HG02981 (cell line): Measurements from ENCODE around the gene SETDB2.

ENCODE experiments used
- ATAC-seq: cut with Tn5 transposase; IDR thresholded peaks from one replicate; pipeline ENCODE4 v1.9.1; 2021; ENCODE audit warnings: mild to moderate bottlenecking, moderate library complexity; ENCODE audit not compliant: unreplicated experiment

SETDB2 gene

DNA sequence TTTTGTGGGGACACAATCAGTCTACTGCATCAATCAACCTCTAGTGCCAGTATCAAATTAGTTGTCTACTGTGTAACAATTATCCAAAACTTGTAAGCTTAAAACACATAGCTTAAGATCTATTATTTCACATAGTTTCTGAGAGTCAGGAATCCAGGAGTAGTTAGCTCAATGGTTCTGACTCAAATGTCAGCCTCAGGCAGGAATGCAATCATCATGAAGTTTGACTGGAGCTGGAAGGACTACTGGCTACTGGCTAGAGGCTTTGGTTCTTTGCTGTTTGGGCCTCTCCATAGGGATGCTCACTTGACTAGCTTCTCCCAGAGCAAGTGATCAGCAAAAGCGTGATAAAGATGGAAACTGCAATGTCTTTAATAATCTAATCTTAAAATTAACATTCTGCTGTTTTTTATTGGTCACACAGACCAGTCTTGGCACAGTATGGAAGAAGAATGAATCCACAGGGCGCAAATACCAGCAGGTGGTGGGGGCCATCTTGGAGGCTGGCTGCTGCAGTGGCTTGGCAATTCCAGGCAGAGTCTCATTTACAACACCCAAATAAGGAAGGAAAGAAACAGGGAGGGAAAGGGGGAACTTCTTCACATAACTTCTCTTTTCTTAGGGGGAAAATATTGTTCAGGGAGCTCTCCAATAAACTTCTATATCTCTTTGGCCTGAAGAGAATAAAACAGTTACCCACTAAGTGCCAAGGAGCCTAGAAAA, 15.9 kb upstream of the SETDB2 start:
- no peak for ATAC-seq

DNA sequence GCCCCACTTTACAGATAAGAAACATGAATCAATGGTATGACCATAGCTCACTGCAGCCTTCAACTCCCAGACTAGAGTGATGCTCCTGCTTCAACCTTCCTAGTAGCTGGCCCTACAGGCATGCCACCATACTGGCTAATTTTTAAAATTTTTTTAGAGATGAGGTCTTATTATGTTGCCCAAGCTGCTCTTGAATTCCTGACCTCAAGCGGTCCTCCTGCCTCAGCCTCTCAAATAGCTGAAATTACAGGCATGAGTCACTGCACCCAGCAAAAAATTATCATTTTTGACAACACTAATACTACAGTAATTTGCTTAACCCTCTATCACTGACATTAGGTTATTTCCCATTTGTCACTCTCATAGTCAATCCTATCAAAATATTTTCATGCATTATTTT, 15.0 kb upstream of the SETDB2 start:
- no peak for ATAC-seq

DNA sequence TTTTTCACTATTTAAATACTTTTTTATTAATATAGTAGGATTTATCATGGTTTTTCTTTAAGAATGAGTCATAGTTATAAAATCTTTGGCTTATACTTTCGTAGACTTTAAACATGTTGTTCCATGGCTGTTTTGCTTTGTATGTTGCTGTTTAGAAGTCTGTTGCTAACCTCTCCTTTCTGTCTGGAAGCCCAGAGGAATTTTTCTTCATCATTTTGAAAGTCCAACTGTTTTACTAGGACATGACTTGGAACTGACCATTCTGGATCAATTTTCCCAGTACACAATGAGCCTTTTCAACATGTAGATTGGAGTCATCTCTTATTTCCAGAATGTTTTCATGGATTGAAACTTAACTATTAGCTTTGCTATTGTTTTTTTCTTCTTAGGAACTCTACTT, 8.1 kb upstream of the SETDB2 start:
- ATAC-seq: no peak

DNA sequence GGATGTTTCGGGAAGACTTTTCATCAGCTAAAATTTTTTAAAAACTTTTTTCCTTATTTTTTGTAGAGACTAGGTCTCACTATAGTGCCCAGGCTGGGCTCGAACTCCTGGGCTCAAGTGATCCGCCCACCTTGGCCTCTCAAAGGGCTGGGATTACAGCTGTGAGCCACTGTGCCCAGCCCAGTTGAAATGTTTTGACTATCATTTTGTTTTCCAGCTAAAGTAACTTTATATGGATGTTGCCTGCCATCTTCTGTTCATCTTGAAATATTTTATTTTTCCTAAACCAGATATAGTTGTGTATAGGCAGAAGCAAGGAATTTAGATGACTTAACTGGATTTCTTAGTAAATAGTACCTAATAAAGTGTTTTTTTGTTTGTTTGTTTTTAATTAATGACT, 7.2 kb upstream of the SETDB2 start:
- no peak for ATAC-seq

DNA sequence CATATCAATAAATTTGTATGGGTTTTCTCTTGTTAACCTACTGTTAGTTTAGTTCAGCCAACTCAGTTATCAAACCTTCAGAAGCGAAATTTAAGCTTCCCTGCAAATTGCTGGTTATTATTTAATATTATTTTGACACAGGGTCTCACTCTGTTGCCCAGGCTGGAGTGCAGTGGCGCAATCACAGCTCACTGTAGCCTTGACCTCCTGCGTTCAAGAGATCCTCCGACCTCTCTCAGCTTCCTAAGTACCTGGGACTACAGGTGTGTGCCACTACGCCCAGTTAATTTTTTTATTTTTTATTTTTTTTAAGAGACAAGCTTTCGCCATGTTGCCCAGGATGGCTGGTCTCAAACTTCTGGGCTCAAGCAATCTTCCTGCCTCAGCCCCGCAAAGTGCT, 6.4 kb upstream of the SETDB2 start:
- no peak for ATAC-seq

DNA sequence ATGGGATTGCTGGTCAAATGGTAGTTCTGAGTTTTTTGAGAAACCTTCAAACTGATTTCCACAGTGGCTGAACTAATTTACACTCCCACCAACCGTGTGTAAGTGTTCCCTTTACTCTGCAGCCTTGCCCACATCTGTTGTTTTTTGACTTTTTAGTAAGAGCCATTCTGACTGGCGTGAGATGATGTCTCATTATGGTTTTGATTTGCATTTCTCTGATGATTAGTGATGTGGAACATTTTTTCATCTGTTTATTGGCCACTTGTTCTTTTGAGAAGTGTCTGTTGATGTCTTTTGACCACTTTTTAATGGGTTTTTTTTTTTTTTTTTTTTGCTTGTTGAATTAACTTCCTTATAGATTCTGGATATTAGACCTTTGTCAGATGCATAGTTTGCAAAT, 4.5 kb upstream of the SETDB2 start:
- no peak for ATAC-seq

DNA sequence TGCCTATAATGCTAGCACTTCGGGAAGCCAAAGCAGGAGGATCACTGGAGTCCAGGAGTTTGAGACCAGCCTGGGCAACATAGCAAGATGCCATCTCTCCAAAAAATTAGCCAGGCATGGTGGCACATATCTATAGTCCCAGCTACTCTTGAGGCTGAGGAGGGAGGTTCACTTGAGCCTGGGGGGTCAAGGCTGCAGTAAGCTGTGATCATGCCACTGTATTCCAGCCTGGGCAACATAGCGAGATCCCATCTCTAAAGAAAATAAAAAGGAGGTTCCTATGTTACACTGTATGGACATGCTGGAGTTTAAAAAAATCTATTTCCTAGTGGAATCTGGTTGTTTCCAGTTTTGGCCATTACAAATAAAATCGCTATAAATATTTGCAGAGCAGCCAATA, 2.8 kb upstream of the SETDB2 start:
- ATAC-seq: no peak

DNA sequence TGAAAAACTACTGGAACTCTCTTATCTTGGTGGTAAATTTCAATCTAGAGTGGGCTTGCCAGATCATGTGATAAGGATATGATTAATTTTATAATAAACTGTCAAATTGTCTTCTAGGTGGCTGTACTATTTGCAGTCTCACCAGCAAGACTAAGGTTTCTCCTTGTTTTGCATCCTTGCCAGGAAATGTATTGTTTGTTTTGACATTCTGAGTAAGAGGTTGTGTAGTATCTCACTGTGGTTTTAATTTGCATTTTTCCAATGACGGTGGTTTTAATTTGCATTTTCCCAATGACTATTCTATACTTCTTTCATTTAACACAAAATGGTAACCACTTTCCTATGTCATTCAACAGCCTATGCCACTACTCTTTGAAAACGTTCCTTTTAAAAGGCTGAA, 2.2 kb upstream of the SETDB2 start:
- ATAC-seq: no peak

DNA sequence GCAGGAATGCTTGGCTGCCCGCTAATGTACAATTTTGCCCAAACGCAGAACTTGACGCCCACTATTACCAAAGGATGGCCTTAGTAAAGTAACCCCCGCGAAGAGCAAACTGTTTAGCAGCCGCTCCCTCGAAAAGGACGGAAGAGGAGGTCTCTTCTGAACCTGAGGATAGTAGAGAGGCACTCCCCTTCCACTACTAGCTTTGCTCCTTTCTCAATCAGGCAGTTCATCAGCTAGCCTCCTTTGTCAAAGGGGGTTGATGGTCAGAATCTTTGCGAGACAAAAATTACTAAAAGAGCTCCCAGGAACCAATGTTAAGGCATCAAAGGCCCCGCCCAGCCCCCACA, 744 bp upstream of the SETDB2 start:
- ATAC-seq: no peak

DNA sequence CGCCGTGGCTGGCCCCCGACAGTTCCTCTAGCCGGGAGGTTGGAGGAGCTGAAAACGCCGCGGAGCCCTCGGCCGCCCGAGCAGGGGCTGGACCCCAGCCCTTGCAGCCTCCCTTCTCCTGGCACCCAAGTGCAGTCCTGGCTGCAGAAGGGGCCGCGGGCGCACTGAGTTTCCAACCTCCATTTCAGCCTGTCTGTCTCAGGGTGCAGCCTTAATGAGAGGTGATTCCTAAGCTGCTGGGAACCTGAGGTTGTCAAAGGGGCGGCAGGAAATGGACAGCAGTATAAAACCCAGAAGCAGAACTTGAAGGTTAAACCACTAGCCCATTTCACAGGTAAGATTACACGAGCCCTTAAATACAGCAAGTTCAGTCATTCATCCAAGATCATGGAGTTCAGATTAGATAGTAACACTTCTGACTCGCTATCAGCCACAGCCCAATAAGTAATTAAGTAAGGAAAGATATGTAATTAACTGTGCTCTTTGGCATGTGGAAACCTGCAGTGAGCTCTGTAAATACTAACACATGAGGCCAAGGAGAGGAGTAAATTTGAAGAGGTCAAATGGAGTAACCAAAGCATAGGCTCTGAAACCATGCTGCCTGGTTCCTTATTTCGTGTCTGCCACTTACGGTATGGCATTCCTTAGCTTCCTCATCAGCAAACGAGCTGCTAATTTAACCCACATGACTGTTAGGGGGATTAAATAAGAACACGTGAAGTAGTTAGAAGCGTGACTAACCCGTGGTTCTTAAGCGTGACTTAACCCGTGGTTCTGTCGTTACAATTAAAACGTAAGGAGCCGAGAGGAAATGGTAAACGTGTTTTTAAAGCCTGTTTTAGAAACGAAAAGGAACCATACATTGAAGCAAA, 686 bp downstream of the SETDB2 start:
- ATAC-seq: peak; percentile 3

DNA sequence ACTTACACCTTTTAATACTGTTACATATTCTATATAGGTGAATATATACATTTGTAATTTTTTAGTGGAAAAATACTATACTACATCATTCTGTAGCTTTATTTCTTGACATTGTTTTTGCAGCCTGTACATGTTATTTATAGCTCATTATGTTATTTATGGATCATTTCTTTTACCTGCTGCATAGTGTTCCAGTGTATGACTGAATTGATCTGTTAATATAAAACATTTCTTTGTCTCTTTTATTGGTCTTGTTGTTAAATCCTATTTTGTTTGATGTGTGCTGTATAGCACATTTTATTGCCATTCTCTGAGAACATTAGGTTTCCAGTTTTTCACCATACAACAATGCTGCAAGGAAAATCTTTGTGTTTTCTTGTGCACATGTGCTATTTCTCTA, 2.4 kb downstream of the SETDB2 start:
- no peak for ATAC-seq

DNA sequence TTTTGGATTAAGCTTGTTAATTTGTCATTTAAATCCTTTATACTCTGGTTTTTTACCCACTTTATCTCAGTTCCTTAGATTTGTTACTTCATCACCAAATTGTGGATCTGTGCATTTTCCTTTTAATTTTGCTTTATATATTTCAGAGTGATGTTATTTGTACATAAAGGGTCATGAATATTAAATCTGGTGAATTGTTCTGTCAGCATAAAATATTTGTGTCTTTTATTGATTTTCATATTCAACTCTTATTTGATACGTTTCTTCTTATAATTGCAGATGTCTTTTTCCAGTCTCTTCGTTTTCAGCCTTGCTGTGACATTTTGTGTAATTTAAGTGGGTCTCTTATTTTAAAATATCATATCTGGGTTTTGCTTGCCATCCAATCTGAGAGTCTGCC, 4.7 kb downstream of the SETDB2 start:
- no peak for ATAC-seq

DNA sequence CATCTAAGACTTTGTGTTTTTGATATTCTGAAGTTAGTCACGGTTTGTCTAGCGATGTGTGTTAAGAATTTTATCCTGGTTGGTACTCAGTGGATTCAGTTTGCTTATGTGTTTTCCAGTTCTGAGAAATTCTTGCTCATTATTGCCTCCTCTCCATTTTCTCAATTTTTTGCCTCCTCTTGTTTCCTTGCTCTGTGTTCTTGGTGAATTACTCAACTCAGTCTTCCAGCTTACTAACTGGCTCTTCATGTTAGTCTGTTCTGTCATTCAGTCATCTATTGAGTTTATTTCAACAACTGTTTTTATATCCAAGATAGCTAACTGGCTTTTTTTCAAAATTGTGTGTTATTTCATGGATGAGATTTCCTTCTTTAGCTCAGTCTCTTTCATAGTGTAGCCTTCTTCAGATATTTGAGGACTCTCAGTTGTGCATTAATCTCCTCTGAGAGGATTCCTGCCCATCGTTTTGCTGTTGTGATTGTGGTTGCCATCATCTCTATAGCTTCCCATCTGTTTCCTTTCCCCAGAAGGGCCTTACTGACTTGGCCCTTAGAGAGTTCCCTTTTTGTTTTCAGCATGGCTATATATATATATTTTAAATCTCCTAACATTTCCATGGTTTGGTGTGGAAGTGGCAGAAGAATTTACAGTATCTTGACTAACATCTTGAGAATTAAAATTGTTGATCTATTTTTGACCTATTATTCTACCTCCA, 6.2 kb downstream of the SETDB2 start:
- ATAC-seq: no peak

DNA sequence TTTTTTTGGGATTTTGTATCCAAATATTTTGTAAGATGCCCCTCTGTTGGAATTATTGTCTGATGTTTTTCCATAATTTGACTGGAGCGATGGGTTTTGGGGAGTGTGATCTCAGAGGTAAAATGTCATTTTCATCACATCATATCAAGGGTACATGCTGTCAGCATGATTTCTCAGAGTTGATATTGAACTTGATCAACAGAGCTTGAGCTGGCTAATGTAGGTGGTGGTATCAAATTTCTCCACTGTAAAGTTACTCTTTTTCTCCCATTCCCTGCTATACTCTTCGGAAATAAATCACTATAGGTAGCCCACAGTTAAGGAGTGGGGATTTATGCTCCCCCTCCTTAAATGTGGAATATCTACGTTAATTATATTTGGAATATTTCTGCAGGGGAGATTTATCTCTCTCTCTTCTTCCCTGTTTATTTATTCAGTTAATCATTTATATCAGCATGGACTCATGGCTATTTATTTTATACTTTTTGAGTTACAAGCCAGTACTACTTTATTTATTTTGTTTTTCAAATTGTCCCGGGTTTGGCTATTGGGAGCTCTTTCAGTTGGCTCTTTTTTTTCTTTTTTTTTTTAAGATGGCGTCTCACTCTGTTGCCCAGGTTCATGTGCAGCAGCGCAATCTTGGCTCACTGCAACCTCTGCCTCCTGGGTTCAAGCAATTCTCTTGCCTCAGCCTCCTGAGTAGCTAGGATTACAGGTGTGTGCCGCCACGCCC, 8.8 kb downstream of the SETDB2 start:
- ATAC-seq: no peak

DNA sequence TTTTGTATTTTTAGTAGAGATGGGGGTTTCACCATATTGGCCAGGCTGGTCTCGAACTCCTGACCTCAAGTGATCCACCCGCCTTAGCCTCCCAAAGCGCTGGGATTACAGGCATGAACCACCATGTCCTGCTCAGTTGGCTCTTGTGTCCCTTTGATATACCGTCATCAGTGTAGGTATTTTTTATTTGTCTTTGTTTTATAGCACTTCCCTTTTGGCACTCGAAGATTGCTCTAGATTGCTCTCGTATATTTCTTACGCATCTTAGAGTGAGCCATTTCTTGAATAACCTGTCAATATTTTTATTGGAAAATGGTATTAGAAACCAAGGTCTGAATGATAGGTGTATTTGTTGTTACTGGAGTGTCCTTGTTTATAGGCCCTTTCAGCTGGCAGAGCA, 9.4 kb downstream of the SETDB2 start:
- ATAC-seq: no peak

DNA sequence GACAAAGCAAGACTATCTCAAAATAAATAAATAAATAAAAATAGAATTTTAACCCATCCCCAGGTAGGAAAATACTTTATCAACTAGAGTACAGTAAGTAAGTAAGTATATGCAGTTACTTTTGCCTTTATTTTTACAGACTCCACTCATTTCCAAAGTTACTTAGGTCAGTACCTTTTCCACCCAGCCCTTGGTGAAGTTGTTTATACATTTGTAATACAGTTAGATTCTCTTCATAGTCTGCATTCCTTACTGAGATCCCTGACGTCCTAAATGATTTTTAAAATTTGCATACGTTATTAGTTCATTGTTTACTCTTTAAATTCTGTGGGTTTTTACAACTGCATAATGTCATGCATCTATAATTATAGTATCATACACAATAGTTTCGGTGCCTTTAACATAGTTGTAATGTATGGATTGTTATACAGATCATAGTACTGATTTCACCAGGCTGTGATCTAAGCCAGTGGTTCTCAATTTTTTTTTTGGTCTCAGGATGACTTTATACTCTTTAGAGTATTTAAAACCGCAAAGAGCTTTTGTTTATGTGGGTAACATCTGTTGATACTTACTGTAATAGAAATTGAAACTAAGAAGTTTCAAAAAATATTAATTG, 10.4 kb downstream of the SETDB2 start:
- ATAC-seq: peak; percentile 89

DNA sequence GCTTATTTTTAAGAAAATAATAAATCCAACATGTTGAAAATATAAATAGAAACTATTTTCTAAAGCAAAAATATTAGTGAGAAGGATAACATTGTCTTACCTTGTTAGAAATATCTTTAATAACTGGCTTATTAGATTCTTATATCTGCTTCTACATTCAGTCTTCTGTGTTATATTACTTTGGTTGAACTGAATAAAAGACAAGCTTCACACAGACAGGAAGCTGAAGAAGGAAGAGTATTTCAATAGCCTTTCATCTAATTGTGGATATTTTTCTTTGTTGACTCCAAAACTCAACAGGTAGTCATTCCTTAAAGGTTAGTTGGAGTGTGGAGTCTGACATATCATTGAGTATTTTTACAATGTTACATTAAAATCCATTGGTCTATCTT, 10.9 kb downstream of the SETDB2 start:
- no peak for ATAC-seq

DNA sequence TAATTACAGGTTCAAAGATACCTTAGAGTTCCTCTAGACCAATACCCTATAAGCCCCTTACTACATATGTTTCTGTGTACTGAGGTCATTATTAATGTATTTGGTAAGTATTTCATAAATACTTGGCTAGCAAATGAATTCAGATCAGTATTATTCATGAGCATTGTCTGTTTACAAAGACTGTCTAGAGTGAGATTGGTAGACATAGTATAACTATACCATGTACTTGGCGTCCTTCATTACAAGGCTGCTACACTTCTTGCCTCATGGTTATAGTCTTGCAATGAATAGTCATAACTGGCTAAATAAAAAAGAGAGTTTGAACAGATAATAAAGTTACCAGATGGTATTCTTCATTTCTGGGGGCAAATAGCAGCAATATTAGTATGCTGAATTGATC, 12.1 kb downstream of the SETDB2 start:
- no peak for ATAC-seq

DNA sequence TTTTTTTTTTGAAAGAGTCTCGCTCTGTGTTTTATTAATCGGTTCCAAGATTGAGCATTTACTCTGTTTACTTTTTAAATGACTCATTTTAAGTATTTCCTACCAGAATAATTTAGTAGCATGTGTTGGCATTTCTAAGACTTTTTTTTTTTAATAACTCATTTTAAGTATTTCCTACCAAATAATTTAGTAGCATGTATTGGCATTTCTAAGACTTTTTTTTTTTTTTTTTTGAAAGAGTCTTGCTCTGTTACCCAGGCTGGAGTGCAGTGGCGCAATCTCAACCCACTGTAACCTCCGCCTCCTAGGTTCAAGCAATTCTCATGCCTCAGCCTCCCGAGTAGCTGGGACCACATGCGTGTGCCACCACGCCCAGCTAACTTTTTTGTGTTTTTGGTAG, 13.1 kb downstream of the SETDB2 start:
- no peak for ATAC-seq

DNA sequence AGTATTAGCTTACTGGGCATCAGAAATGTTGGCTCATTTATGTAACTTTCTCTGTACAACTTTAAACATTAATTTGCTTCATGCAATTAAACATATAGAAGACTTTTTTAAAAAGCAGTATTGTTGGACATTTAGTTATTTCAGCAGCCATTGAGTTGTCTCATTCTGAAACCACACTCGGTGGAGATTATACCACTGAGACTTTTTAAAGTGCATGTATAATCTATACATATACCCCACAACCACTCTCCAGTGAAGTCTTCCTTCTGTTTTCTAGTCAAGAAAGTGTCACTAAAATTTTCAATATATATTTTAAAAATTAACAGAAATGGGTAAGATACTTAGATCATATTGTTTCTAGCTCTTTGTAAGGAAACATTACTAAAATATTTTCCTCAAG, 15.5 kb downstream of the SETDB2 start:
- peak; percentile 56 for ATAC-seq

DNA sequence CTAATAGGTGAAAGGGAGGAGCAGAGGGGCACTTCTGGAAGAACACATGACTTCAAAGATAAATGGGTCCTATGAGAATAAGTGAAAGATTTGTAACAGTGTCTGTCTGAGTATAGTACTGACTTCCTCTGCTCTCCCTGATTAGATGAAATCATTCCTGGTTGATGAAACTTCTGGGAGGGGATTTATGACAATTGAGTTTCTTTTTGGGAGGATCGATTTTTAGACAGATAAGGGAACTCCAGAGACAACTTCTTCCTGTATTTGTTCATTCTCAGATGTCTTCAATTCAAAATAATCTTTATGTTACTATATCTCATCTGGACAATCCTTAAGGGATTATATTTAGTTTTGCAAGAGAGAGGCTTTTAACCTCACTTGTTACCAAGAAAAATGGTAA, 20.0 kb downstream of the SETDB2 start:
- no peak for ATAC-seq
